HL-60 (cell line): ENCODE measurements around the gene ATP1A4.

Experiments
- DNase-seq, 2 experiments: peaks; one replicate each; pipeline ENCODE4 v3.0.0-alpha.2; 2010 to 2020; ENCODE audit warnings: low read depth in 1 of 2, low spot score in 1 of 2
- H3K27ac ChIP-seq: fragments of 250-450 bp; sonication (Bioruptor Pico); replicated peaks from 2 replicates; pipeline ENCODE4 v1.5.1; 2020; ENCODE audit warnings: mild to moderate bottlenecking, moderate library complexity
- H3K27me3 ChIP-seq: fragments of 250-450 bp; sonication (Bioruptor Pico); 2 replicates; pipeline ENCODE4 v1.5.1; 2021; ENCODE audit warnings: mild to moderate bottlenecking, moderate library complexity; ENCODE audit not compliant: insufficient read depth, poor library complexity, severe bottlenecking
- H3K4me3 ChIP-seq: replicated peaks from 2 replicates; pipeline ENCODE4 v1.5.1; 2011; ENCODE audit warnings: mild to moderate bottlenecking, control low read depth, low read length; ENCODE audit not compliant: insufficient read depth
- CTCF ChIP-seq: IDR thresholded peaks from one replicate; pipeline ENCODE4 v1.5.1; 2011; ENCODE audit warnings: low read length, control low read depth, inconsistent platforms; ENCODE audit not compliant: insufficient read depth
- GABPA ChIP-seq: IDR thresholded peaks from 2 replicates; pipeline ENCODE4 v1.6.1; 2012; ENCODE audit warnings: low read depth
- POLR2AphosphoS5 ChIP-seq: IDR thresholded peaks from 2 replicates; pipeline ENCODE4 v1.6.1; 2012; ENCODE audit warnings: low read depth
- REST ChIP-seq: IDR thresholded peaks from 2 replicates; pipeline ENCODE4 v1.6.1; 2012; ENCODE audit warnings: low read depth; ENCODE audit not compliant: insufficient replicate concordance
- SPI1 ChIP-seq: IDR thresholded peaks from 2 replicates; pipeline ENCODE4 v1.6.1; 2012; ENCODE audit warnings: low read depth, mild to moderate bottlenecking, borderline replicate concordance

ATP1A4 gene

GRCh38 chr1:160169553-160170399 lies 18.4 kb downstream of the ATP1A4 start:
- Histone ChIP-seq H3K27ac (peak overlapping the region; percentile 38), H3K4me3 (no peak overlapping the region), H3K27me3 (no peaks in the 10 kb centered on the region)
- DNase-seq = peak in 1 of 2 experiments; percentile 71
- TF ChIP-seq SPI1 (peak; percentile 63; the same call in 1 of the 2 replicates), REST (no peak)

GRCh38 chr1:160171354-160171753 lies 20.0 kb downstream of the ATP1A4 start:
- DNase-seq = no peak
- TF ChIP-seq REST (no peak), SPI1 (no peak), CTCF (no peak), POLR2AphosphoS5 (no peak), GABPA (no peak)
- no peak overlapping the region for H3K27ac ChIP-seq
- H3K4me3 ChIP-seq = no peak overlapping the region
- no peaks in the 10 kb centered on the region for H3K27me3 ChIP-seq

GRCh38 chr1:160171980-160172379 lies 20.6 kb downstream of the ATP1A4 start:
- no peak overlapping the region for H3K27ac ChIP-seq
- no peak for TF ChIP-seq SPI1
- TF ChIP-seq POLR2AphosphoS5 = no peak
- no peak for TF ChIP-seq CTCF
- no peak for TF ChIP-seq REST
- TF ChIP-seq GABPA = no peak
- H3K4me3 ChIP-seq = no peak overlapping the region
- DNase-seq = no peak
- H3K27me3 ChIP-seq = no peaks in the 10 kb centered on the region
